Measurements from ENCODE around the gene MCM3. TPM values are rescaled to one million over a fixed set of nuclear protein-coding genes. Genes with fewer than 3 reads are reported as not detected.

The MCM3 gene
- polyA plus RNA-seq, 1 of the 3 experiments (the other 2 are of a cell fraction): 62.4 TPM

DNA sequence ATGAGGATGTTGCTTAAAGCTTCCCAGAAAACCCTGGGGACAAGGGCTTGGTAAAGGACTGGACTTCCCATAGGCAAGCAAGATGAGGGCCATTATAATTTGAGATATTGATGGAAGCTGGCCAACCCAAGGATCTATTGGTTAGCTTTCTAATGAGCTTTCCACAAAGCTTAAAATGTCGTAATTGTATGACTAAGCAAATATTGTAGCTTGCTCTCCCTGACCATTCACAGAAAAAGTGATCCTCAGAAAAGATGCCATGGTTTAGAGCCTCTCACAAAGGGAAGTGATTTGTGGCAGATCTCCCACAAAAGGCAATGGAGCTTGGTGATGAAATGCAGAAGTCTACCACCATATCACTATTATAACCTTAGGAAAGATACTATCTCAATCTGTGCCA, 53.9 kb downstream of the MCM3 start:
- no peak for DNase-seq
- ChIA-PET CTCF (interaction anchor here (1.2 to 2.6 kb wide), 4 partner anchors 8 to 132 kb away, joined by 3 to 11 read pairs (median 4); no protein-coding TSS in a partner anchor), POLR2A (no interaction called here)
- TF ChIP-seq, protein P1, sequence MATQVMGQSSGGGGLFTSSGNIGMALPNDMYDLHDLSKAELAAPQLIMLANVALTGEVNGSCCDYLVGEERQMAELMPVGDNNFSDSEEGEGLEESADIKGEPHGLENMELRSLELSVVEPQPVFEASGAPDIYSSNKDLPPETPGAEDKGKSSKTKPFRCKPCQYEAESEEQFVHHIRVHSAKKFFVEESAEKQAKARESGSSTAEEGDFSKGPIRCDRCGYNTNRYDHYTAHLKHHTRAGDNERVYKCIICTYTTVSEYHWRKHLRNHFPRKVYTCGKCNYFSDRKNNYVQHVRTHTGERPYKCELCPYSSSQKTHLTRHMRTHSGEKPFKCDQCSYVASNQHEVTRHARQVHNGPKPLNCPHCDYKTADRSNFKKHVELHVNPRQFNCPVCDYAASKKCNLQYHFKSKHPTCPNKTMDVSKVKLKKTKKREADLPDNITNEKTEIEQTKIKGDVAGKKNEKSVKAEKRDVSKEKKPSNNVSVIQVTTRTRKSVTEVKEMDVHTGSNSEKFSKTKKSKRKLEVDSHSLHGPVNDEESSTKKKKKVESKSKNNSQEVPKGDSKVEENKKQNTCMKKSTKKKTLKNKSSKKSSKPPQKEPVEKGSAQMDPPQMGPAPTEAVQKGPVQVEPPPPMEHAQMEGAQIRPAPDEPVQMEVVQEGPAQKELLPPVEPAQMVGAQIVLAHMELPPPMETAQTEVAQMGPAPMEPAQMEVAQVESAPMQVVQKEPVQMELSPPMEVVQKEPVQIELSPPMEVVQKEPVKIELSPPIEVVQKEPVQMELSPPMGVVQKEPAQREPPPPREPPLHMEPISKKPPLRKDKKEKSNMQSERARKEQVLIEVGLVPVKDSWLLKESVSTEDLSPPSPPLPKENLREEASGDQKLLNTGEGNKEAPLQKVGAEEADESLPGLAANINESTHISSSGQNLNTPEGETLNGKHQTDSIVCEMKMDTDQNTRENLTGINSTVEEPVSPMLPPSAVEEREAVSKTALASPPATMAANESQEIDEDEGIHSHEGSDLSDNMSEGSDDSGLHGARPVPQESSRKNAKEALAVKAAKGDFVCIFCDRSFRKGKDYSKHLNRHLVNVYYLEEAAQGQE (IDR thresholded peaks at IDR 0.05; ENCODE audit: low read depth, low read length): no peak
- TF ChIP-seq YY1 (IDR thresholded peaks at IDR 0.05; ENCODE audit: low read depth) (no peak), ELF1 (IDR thresholded peaks at IDR 0.05) (no peak), FOXJ3 (CRISPR knock-in tag; IDR thresholded peaks at IDR 0.05) (no peak), RAD21 (IDR thresholded peaks at IDR 0.05; ENCODE audit: low read length) (no peak)
- TF ChIP-seq, protein P2, sequence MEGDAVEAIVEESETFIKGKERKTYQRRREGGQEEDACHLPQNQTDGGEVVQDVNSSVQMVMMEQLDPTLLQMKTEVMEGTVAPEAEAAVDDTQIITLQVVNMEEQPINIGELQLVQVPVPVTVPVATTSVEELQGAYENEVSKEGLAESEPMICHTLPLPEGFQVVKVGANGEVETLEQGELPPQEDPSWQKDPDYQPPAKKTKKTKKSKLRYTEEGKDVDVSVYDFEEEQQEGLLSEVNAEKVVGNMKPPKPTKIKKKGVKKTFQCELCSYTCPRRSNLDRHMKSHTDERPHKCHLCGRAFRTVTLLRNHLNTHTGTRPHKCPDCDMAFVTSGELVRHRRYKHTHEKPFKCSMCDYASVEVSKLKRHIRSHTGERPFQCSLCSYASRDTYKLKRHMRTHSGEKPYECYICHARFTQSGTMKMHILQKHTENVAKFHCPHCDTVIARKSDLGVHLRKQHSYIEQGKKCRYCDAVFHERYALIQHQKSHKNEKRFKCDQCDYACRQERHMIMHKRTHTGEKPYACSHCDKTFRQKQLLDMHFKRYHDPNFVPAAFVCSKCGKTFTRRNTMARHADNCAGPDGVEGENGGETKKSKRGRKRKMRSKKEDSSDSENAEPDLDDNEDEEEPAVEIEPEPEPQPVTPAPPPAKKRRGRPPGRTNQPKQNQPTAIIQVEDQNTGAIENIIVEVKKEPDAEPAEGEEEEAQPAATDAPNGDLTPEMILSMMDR (IDR thresholded peaks at IDR 0.05): no peak
- TF ChIP-seq, protein P3, sequence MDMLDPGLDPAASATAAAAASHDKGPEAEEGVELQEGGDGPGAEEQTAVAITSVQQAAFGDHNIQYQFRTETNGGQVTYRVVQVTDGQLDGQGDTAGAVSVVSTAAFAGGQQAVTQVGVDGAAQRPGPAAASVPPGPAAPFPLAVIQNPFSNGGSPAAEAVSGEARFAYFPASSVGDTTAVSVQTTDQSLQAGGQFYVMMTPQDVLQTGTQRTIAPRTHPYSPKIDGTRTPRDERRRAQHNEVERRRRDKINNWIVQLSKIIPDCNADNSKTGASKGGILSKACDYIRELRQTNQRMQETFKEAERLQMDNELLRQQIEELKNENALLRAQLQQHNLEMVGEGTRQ (IDR thresholded peaks at IDR 0.05; ENCODE audit: borderline replicate concordance, low read depth, low read length): no peak
- Histone ChIP-seq H4K20me1 (ENCODE audit: insufficient read depth) (no peaks in the 10 kb centered on the region), H3K79me2 (ENCODE audit: insufficient read depth) (no peaks in the 10 kb centered on the region), H3K9me3 (no peaks in the 10 kb centered on the region; the same call in 1 of the 2 replicates), H3K27me3 (ENCODE audit: insufficient read depth) (no peaks in the 10 kb centered on the region; the same call in 1 of the 2 replicates), H2AFZ (ENCODE audit: low read depth) (no peak overlapping the region), H3K9ac (no peak overlapping the region), H3K9me2 (no peaks in the 10 kb centered on the region), H3K4me2 (no peak overlapping the region), H3K4me3 (ENCODE audit: low read depth in 2 of 2, low read length in 1 of 2) (no peak overlapping the region), H3K4me1 (ENCODE audit: control insufficient read depth in 1 of 2, insufficient read depth in 2 of 2, low read depth in 1 of 2, low read length in 1 of 2) (no peaks in the 10 kb centered on the region), H3K36me3 (replicated peaks in 1 of 2; ENCODE audit: control insufficient read depth in 1 of 2, insufficient read depth in 2 of 2, low read length in 1 of 2) (no peaks in the 10 kb centered on the region), H3K27ac (ENCODE audit: low read depth in 2 of 2, low read length in 1 of 2) (no peak overlapping the region), H3F3A (replicated peaks; ENCODE audit: insufficient read depth) (peaks cover 3% of the 10 kb centered on the region)
- WGBS (ENCODE audit: low lambda C conversion rate): 13% methylated on average over 1 of the region's 1 CpG

DNA sequence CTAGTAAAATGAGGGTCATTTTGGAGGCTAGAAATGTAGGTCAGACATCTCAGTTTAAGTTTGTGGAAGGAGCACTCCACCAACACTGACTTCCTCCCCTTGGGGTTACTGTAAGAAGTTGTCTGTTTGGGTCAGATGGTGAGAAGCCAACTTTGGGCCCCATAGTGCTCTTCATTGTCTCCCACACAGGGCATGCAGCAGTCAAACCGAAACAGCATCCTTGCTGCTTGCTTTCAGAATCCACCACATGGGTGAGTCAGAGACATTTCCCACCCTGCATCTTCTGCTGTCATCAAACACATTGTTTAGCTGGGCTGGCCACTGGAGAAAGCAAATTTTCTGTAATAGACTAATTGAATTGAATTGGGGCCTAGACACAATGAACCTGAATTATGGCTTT, 57.0 kb downstream of the MCM3 start:
- no peak overlapping the region for H2AFZ ChIP-seq (ENCODE audit: low read depth)
- H3K4me1 ChIP-seq (ENCODE audit: control insufficient read depth in 1 of 2, insufficient read depth in 2 of 2, low read depth in 1 of 2, low read length in 1 of 2): no peaks in the 10 kb centered on the region
- POLR2A ChIA-PET: no interaction called here
- H3K36me3 ChIP-seq (replicated peaks in 1 of 2; ENCODE audit: control insufficient read depth in 1 of 2, insufficient read depth in 2 of 2, low read length in 1 of 2): no peaks in the 10 kb centered on the region
- no peak overlapping the region for H3K27ac ChIP-seq (ENCODE audit: low read depth in 2 of 2, low read length in 1 of 2)
- no peaks in the 10 kb centered on the region for H3K79me2 ChIP-seq (ENCODE audit: insufficient read depth)
- H3K9me3 ChIP-seq: no peaks in the 10 kb centered on the region; the same call in 1 of the 2 replicates
- no peaks in the 10 kb centered on the region for H3F3A ChIP-seq (replicated peaks; ENCODE audit: insufficient read depth)
- H3K27me3 ChIP-seq (ENCODE audit: insufficient read depth): no peaks in the 10 kb centered on the region; the same call in 1 of the 2 replicates
- CTCF ChIA-PET: no interaction called here
- no peak overlapping the region for H3K4me2 ChIP-seq
- no peaks in the 10 kb centered on the region for H3K9me2 ChIP-seq
- H4K20me1 ChIP-seq (ENCODE audit: insufficient read depth): no peaks in the 10 kb centered on the region
- no peak overlapping the region for H3K4me3 ChIP-seq (ENCODE audit: low read depth in 2 of 2, low read length in 1 of 2)
- DNase-seq: no peak
- WGBS (ENCODE audit: low lambda C conversion rate): 22% methylated on average over 1 of the region's 1 CpG
- no peak overlapping the region for H3K9ac ChIP-seq
- TF ChIP-seq RXRA (IDR thresholded peaks at IDR 0.05; ENCODE audit: borderline replicate concordance, low read depth): no peak
- TF ChIP-seq, protein P1 (IDR thresholded peaks at IDR 0.05; ENCODE audit: low read depth, low read length): no peak
- TF ChIP-seq, protein P3 (IDR thresholded peaks at IDR 0.05; ENCODE audit: borderline replicate concordance, low read depth, low read length): no peak
- TF ChIP-seq RFX5 (IDR thresholded peaks at IDR 0.05; ENCODE audit: low read length): no peak
- TF ChIP-seq, protein P2 (IDR thresholded peaks at IDR 0.05): no peak
- no peak for TF ChIP-seq GABPA (IDR thresholded peaks at IDR 0.05; ENCODE audit: low read depth)
- no peak for TF ChIP-seq TCF12 (IDR thresholded peaks at IDR 0.05)

All from SK-N-SH (cell line).